Measurements from ENCODE around the gene PRKCE. TPM values are rescaled to one million over a fixed set of nuclear protein-coding genes. Genes with fewer than 3 reads are reported as not detected.

Gene PRKCE
- total and polyA plus RNA-seq, 2 donors (not counting 1 experiment from before 2014, with no cell fraction given), result 14.1 to 19.0 TPM

GRCh38 chr2:46091004-46091403 lies 439.5 kb downstream of the PRKCE start:
- H3K27me3 ChIP-seq (ENCODE audit: control insufficient read depth, insufficient read depth, low read length), result no peaks in the 10 kb centered on the region
- no peak overlapping the region for H3K4me2 ChIP-seq (ENCODE audit: extremely low read depth, insufficient read depth, low read length)
- no peaks in the 10 kb centered on the region for H4K20me1 ChIP-seq (ENCODE audit: control insufficient read depth, extremely low read depth, insufficient read depth, low read length)
- no peak overlapping the region for H3K9ac ChIP-seq (ENCODE audit: insufficient read depth, low read length)
- no peak for DNase-seq (ENCODE audit: low read depth in 2 of 2)
- H3K36me3 ChIP-seq (ENCODE audit: control insufficient read depth, insufficient read depth, low read length), result no peaks in the 10 kb centered on the region
- no peaks in the 10 kb centered on the region for H3K9me3 ChIP-seq (ENCODE audit: control insufficient read depth, insufficient read depth, low read depth, low read length)
- no peaks in the 10 kb centered on the region for H3K4me1 ChIP-seq (ENCODE audit: control insufficient read depth, extremely low read depth, insufficient read depth, low read length)
- H2AFZ ChIP-seq (ENCODE audit: low read length), result no peak overlapping the region
- H3K4me3 ChIP-seq (replicated peaks in 1 of 4; ENCODE audit: control extremely low read depth in 1 of 4, insufficient read depth in 1 of 4, low read depth in 3 of 4, low read length in 4 of 4), result no peak overlapping the region
- no peak for TF ChIP-seq CTCF (conservative IDR thresholded peaks at IDR 0.05 in 1 of 2, IDR thresholded peaks at IDR 0.05 in 1 of 2; ENCODE audit: low read depth in 1 of 2, low read length in 2 of 2)
- no peak for TF ChIP-seq EZH2 (IDR thresholded peaks at IDR 0.05; ENCODE audit: low read length, missing control alignments)
- no peak overlapping the region for H3K27ac ChIP-seq (ENCODE audit: insufficient read depth, low read length)
- no peaks in the 10 kb centered on the region for H3K79me2 ChIP-seq (ENCODE audit: control insufficient read depth, insufficient read depth, low read length)

GRCh38 chr2:46091961-46092667 lies 440.6 kb downstream of the PRKCE start:
- H2AFZ ChIP-seq (ENCODE audit: low read length), result no peak overlapping the region
- H3K9ac ChIP-seq (ENCODE audit: insufficient read depth, low read length), result no peak overlapping the region
- H3K27me3 ChIP-seq (ENCODE audit: control insufficient read depth, insufficient read depth, low read length), result no peaks in the 10 kb centered on the region
- H4K20me1 ChIP-seq (ENCODE audit: control insufficient read depth, extremely low read depth, insufficient read depth, low read length), result no peaks in the 10 kb centered on the region
- H3K9me3 ChIP-seq (ENCODE audit: control insufficient read depth, insufficient read depth, low read depth, low read length), result no peaks in the 10 kb centered on the region
- H3K4me3 ChIP-seq (replicated peaks in 1 of 4; ENCODE audit: control extremely low read depth in 1 of 4, insufficient read depth in 1 of 4, low read depth in 3 of 4, low read length in 4 of 4), result no peak overlapping the region
- H3K4me2 ChIP-seq (ENCODE audit: extremely low read depth, insufficient read depth, low read length), result no peak overlapping the region
- no peaks in the 10 kb centered on the region for H3K4me1 ChIP-seq (ENCODE audit: control insufficient read depth, extremely low read depth, insufficient read depth, low read length)
- H3K79me2 ChIP-seq (ENCODE audit: control insufficient read depth, insufficient read depth, low read length), result no peaks in the 10 kb centered on the region
- no peaks in the 10 kb centered on the region for H3K36me3 ChIP-seq (ENCODE audit: control insufficient read depth, insufficient read depth, low read length)
- no peak for DNase-seq (ENCODE audit: low read depth in 2 of 2)
- H3K27ac ChIP-seq (ENCODE audit: insufficient read depth, low read length), result no peak overlapping the region
- no peak for TF ChIP-seq EZH2 (IDR thresholded peaks at IDR 0.05; ENCODE audit: low read length, missing control alignments)
- TF ChIP-seq CTCF (conservative IDR thresholded peaks at IDR 0.05 in 1 of 2, IDR thresholded peaks at IDR 0.05 in 1 of 2; ENCODE audit: low read depth in 1 of 2, low read length in 2 of 2), result no peak

- Histone ChIP-seq H3K9me3 (ENCODE audit: control insufficient read depth, insufficient read depth, low read depth, low read length) (no peaks in the 10 kb centered on the region), H3K27me3 (ENCODE audit: control insufficient read depth, insufficient read depth, low read length) (no peaks in the 10 kb centered on the region), H3K27ac (ENCODE audit: insufficient read depth, low read length) (no peak overlapping the region), H4K20me1 (ENCODE audit: control insufficient read depth, extremely low read depth, insufficient read depth, low read length) (no peaks in the 10 kb centered on the region), H3K79me2 (ENCODE audit: control insufficient read depth, insufficient read depth, low read length) (no peaks in the 10 kb centered on the region), H3K4me1 (ENCODE audit: control insufficient read depth, extremely low read depth, insufficient read depth, low read length) (peaks cover 7% of the 10 kb centered on the region), H3K9ac (ENCODE audit: insufficient read depth, low read length) (no peak overlapping the region), H3K36me3 (ENCODE audit: control insufficient read depth, insufficient read depth, low read length) (no peaks in the 10 kb centered on the region), H3K4me2 (ENCODE audit: extremely low read depth, insufficient read depth, low read length) (no peak overlapping the region), H3K4me3 (replicated peaks in 1 of 4; ENCODE audit: control extremely low read depth in 1 of 4, insufficient read depth in 1 of 4, low read depth in 3 of 4, low read length in 4 of 4) (no peak overlapping the region), H2AFZ (ENCODE audit: low read length) (no peak overlapping the region)
- TF ChIP-seq CTCF (conservative IDR thresholded peaks at IDR 0.05 in 1 of 2, IDR thresholded peaks at IDR 0.05 in 1 of 2; ENCODE audit: low read depth in 1 of 2, low read length in 2 of 2) (no peak), EZH2 (IDR thresholded peaks at IDR 0.05; ENCODE audit: low read length, missing control alignments) (no peak)
- DNase-seq (ENCODE audit: low read depth in 2 of 2), result no peak
Measured at GRCh38 chr2:46094689-46095088, 443.2 kb downstream of the PRKCE start.

Measured in fibroblast of lung (primary cell).